Right lung (tissue), 5 donors: ENCODE measurements around the gene GALC. TPM values are rescaled to one million over a fixed set of nuclear protein-coding genes. Genes with fewer than 3 reads are reported as not detected.
A peak's percentile ranks its signal among the peaks of the same experiment; 100 is the strongest.

Source experiments
- DNase-seq, 2 donors: peaks; one replicate each; pipeline ENCODE4 v3.0.0-alpha.2; 2013
- polyA plus RNA-seq, 5 donors: library from polyadenylated mRNA; unstranded; fragments of 120-200 nt; gene quantifications; one replicate each; pipeline versions ENCODE4 v1.2.1 to v1.2.3, GENCODE V29; 2013; ENCODE audit warnings: inconsistent platforms in 1 of 5, low replicate concordance in 1 of 5; ENCODE audit not compliant: insufficient read length in 5 of 5, insufficient read depth in 1 of 5

GALC gene
- polyA plus RNA-seq, 5 donors, result 24.0 to 47.9 (median 32.8) TPM

DNA sequence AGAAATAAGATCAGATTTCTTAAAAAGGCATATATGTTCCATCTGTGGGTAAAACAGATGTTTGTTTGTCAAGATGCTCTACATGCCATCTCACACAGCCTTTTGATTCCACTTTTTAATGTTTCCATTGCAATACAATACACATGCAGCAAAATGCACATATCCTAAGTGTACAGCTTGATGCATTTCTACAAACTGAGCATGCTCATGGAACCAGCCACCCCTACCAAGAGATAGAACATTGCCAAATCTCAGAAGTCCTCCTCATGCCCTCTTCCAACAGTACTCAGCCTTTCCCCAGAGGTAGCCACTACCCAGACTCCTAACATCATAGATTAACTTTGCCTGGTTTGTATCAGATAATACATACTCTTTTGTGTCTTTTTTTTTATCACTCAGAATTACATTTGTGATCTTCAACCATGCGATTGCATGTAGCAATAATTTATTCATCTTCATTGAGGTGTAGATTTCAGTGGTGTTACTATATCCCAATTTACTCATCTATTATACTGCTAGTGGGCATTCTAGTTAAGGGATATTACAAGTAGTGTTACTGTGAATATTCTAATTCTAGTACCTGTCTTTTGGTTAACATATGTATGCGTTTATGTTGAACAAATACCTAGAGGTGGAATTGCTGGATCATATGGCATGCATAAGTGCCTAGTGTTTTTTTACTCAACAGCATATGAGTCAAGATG, 15.2 kb upstream of the GALC start:
- DNase-seq, result no peak

- DNase-seq, result no peak
These were observed 14.6 kb upstream of the GALC start for GRCh38 chr14:88007608-88008007.

- no peak for DNase-seq
These were observed 13.2 kb upstream of the GALC start for GRCh38 chr14:88005978-88006851.

DNA sequence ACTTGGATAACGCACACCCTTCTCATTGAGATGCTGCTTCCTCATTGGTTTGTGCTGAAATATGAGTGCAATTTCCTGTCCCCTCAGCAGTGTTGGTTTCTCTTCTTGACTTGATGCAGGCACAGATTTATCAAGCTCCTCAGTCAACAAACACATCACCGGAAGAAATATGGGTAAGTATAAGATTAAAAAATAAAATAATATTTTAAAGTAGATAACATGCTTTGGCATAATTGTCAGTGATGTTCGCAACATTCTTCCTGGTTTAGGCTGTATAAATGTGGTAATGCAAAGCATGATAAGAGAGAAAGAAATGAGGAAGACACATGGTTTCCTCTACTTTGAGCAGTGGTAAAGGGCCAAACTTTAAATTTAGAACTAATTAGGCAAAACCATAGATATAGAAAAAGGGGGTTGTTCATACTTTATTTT, 12.1 kb upstream of the GALC start, which contains the start of gene GPR65:
Gene GPR65 (plus strand): TSS at position 86 of the 432 bp plus-strand sequence. CDS start 5,713 bp downstream, outside the sequence.
- no peak for DNase-seq

GRCh38 chr14:88004506-88005036, 11.6 kb upstream of the GALC start:
- no peak for DNase-seq

- no peak for DNase-seq
These were observed 10.4 kb upstream of the GALC start for GRCh38 chr14:88003425-88003824.

DNA sequence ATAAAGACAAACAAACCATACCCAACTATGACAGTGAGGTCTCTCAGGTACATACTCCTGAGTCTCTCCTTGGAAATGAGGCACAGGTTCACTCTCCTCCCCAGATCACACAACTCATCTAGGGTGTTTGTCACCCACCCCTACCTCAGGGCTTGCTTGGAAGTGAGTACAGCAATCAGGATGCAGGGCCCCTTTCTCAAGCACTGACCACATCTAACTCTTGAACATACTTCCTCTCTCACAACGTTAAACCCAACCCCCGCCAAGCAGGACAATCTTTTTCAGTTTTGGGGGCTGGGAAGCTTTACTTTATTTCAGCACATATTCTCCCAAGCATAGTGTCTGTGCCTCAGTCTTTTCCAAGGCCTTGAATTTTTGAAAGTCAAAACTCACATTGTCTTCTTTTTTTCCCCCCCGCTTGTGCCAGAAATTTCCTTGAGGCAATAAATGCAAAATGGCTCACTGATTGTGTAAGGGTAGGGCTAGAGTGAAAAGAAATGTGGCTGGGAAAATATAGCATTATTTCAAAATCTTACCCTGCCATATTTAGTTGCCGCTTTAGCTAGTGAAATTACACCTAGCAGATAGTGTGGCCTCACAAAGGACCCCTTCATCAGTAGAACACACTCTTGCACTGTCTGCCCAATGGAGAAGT, 9.6 kb upstream of the GALC start:
- DNase-seq, result no peak

DNA sequence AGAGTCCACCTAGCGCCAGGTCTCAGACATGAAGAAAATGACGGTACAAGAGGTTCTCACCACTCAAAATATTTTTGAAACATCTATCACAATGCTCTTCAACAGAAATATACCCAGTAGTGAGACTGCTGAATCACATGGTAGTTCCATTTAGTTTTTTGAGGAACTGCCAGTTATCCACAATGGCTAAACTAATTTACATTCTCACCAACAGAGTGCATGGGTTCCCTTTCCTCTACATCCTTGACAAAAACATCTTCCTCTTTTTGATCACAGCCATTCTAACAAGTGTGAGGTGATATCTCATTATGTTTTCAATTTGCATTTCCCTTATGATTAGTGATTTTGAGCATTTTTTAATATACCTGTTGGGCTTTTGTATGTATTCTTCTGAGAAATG, 6.3 kb upstream of the GALC start:
- DNase-seq, result no peak

GRCh38 chr14:87998482-87998881, 5.5 kb upstream of the GALC start:
- DNase-seq, result no peak

GRCh38 chr14:87996291-87996592, 3.3 kb upstream of the GALC start:
- no peak for DNase-seq

GRCh38 chr14:87995500-87996290, 2.7 kb upstream of the GALC start:
- DNase-seq, result no peak

DNA sequence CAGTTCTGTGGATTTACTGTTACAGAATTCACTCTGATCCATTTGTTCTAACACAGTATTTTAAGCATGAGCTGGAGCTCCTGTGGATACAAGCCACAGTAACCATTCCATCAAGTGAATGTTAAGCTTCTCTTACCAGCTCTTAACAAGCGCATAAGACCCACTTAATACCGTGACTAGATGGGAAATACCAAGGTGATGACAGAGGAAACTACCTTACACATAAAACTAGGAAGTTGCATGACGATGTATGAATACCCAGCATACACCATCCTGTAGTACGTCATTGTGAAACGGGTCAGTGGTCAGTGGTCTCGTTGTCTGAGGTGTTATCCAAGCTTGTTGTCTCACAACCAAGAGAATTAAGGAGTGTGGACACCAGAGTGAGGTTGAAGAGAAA, 2.0 kb upstream of the GALC start:
- DNase-seq, result no peak

- DNase-seq, result peak in 1 of 2 donors; percentile 43
These were observed 650 bp downstream of the GALC start for GRCh38 chr14:87992346-87992717.

GRCh38 chr14:87990682-87991081, 2.3 kb downstream of the GALC start:
- no peak for DNase-seq

DNA sequence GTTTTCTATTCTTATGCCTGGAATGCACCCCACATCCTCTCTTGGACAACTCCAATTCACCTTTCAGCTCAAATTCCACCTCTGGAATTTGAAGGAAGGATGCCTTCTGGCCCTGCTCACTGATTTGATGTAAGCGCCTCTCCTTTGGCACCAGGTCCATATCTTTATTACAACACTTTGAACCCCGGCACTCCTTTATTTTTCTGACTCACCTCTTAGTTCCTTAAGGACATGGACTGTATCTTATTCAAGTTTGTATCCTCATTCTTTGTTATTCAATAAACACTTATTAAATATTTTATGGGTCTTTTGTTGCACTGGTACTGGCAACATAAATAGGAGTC, 3.1 kb downstream of the GALC start:
- no peak for DNase-seq

DNA sequence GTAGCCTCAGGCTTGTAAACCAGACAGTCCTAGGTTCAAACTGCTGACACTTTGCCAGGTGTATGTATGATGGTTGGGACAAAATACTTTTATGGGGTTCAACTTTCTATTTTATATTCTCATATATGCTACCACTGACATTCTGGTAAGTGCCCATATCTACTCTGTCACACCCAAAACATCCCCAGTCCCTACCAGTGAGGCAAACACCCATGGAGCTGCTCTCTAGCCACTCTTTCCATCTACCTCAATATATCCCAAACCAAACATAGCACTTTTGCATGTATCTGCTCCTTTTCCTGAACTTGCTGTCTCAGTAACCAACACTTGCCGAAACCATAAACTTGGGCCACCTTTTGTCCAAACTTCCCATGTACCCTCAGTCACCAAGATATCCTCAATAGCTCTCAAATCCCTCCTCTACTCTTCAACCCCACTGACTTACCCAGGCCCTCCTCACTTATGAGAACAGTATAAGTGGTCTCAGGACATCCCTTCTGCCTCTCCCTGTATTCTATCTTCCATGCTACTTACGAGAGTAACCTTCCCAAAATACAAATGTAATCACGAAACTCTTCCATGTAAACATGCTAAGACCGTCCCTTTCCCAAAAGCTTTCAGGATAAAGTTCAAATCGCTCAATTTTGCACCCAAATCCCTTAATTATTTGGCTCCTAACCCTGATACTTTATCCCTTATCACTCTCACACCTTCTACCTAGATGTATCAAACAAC, 3.6 kb downstream of the GALC start:
- DNase-seq, result no peak

DNA sequence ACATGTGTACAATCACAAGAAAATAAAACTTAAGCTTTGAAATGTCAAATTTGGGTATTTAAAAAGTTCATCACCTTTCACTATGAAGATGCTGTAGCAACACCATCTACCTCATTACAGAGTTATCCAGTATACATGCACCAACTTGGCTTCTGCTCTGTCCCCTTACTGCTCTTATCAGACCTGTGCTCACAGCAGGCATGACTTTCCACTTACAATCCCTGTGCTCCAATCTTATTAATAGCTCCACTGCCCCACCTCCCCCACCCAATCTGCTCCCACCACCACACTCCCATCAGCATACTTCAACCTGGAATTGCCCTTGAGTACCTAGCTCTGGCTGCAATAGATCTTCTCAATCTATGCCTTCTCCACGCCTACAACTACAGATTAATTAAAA, 13.3 kb downstream of the GALC start:
- no peak for DNase-seq

GRCh38 chr14:87975636-87976035, 17.3 kb downstream of the GALC start:
- DNase-seq, result no peak

- no peak for DNase-seq
These were observed 22.0 kb downstream of the GALC start for GRCh38 chr14:87971010-87971409.

DNA sequence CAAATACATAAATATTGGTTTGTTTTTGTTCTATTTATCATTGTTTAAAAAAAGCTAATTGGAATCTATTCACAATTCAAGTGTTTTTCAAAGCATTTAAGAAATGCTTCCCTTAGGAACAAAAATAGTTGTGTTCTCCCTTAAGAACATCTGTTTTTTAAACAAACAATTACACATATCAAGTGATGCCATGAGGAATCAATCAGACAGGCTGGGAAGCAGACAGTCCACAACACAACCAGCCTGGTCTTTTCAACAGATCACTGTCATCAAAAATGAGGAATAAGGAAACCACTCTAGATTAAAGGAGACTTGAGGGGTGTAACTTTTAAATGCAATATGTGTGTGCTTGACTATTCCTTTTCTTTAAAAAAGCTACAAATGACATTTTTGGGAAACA, 25.5 kb downstream of the GALC start:
- peak in 1 of 2 donors; percentile 15 for DNase-seq

DNA sequence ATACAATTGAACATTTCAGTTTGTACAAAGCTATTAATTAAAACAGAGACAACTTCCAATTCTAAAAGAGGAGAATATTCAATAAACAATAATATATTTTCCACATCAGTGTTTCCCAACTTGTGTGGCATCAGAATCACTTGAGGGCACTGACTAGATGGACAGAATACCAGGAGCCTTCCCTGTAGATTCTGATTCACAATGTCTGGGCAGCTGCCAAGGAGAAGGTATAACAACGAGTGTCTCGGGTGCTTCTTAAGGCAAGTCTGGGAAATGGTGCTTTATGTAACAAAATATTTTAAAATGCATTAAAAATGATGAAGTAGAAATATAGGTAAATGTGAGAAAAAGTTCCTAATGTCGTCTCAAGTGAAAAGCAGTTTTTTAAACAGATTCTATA, 26.2 kb downstream of the GALC start:
- DNase-seq, result no peak
